ENCODE results near the gene CLIP1.

- TF ChIP-seq USF1 (IDR thresholded peaks at IDR 0.05; ENCODE audit: borderline replicate concordance, low read depth) (no peak), TEAD4 (IDR thresholded peaks at IDR 0.05; ENCODE audit: borderline replicate concordance, insufficient read depth) (no peak), CTCF (IDR thresholded peaks at IDR 0.05) (no peak), POLR2AphosphoS5 (IDR thresholded peaks at IDR 0.05; ENCODE audit: low read depth, low read length) (no peak), TAF1 (IDR thresholded peaks at IDR 0.05; ENCODE audit: borderline replicate concordance, low read depth, low read length) (no peak), PBX3 (IDR thresholded peaks at IDR 0.05) (no peak), FOSL2 (IDR thresholded peaks at IDR 0.05; ENCODE audit: borderline replicate concordance, low read depth) (no peak), TCF12 (IDR thresholded peaks at IDR 0.05) (no peak), MXI1 (IDR thresholded peaks at IDR 0.05; ENCODE audit: low read depth, low read length) (no peak), EP300 (IDR thresholded peaks at IDR 0.05; ENCODE audit: borderline replicate concordance in 1 of 2, low read depth in 1 of 2, low read length in 1 of 2) (no peak), CHD2 (IDR thresholded peaks at IDR 0.05; ENCODE audit: low read length, partially characterized antibody) (no peak), YY1 (IDR thresholded peaks at IDR 0.05; ENCODE audit: low read depth) (no peak), RAD21 (IDR thresholded peaks at IDR 0.05; ENCODE audit: low read length) (no peak), FOXM1 (IDR thresholded peaks at IDR 0.05; ENCODE audit: low read depth) (no peak)
Observed at GRCh38 chr12:122412851-122413433, 9.5 kb downstream of the CLIP1 start.
